Measurements from ENCODE around the gene PHYKPL. TPM values are rescaled to one million over a fixed set of nuclear protein-coding genes. Genes with fewer than 3 reads are reported as not detected.
A peak's percentile ranks its signal among the peaks of the same experiment; 100 is the strongest.

Gene PHYKPL
- total RNA-seq (2014; rRNA removed; shearing (Covaris generic)), result 12.3 and 14.1 TPM in 2 replicates

DNA sequence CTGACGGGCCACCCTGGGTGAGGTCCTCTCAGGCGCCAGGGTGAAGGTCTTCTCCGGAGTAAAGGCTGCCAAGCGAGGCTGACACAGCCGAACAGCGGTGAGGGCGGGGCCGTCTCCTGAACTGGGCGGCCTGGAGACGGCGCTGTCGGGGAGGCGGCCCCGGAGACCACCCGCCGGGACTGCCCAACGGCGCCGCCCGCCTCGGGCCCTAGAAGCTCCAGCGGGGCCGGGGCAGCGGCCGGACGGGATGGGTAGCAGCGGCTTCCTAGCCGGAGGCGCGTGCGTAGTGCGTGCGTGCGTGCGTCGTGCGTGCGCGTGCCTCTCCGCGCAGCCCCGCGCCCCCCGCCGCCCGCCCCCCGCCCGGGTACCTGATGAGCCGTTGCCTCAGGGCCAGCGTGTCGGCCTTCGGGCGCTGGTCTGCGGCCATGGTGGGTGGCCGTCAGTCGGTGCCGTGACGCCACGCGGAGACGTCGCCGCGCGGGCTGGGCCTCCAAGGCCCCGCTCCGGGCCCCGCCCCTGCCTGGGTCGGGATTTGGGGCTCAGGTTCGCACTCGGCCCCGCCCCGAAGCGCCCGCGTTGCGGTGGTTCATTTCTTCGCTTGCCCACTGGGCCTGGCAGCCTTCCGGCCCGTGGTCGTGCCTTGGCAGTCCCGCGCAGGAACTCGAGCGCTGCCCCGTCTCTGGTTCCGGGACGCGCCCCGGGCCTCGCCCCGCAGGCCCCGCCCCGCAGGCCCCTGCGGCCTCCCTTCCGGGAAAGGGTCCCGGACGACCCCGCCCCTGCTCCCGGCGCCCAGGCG lies at the start of gene PHYKPL:
Gene PHYKPL, minus strand, starts transcription at position 679 of the 796 bp plus-strand sequence. Its CDS starts 252 bp downstream, at position 427.
- DNase-seq (ENCODE audit: low read depth), result peak; percentile 82

DNA sequence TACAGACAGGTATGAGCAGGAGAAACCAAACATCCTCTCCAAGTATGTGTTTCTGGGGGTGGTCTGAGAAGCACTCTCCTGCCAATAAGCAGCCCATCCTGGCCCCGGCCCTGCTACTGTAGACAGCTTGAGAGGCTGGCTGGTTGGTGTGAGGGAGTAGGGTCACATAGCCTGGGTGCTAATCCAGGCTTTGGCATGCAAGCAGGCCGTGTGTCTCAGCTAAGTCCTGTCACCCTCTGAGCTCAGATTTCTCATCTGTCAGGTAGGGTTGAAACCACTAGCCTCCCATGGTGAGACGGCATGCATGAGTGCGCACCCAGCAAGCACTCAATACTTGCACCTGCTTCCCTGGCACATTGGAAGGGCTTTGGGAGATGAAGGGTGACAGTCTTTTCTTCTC lies 49.8 kb upstream of the PHYKPL start:
- no peak for DNase-seq (ENCODE audit: low read depth)

- peak; percentile 72 for DNase-seq (ENCODE audit: low read depth)
Observed at GRCh38 chr5:178281331-178281730, 48.7 kb upstream of the PHYKPL start.

- no peak for DNase-seq (ENCODE audit: low read depth)
Observed at GRCh38 chr5:178280631-178281030, 48.0 kb upstream of the PHYKPL start.

DNA sequence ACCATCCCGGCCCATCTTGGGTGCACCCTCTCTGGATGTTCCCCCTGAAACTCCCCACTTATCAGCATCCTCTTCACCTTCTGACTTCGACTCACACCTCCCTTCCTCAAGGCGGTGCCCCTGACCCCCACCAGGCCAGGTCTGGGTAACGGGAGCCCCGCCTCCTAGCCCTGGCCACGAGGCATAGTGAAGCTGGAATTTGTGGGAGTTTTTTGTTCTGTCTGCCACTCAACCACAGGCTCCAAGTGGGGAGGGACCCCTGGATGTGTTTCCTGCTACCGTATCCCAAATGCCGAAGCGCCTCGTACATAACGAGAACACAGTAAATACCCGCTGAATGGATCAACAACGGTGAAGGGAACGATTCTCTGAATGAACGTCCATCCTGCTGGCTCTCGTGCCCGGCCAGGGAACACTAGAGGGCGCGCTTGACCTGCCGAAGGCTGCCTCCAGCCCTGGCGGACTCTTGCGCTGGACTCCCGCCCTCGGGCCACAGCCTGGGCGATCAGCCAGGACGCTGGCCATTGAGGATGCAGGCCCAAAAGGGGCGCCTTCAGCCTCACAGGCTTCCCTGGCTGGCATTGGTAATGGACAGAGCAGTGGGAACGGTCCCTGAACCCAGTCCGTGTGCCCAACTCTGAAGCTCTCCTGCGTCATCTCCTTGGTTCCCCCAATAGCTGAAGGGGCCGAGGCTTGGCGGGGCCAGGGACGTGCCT lies 47.3 kb upstream of the PHYKPL start:
- peak; percentile 88 for DNase-seq (ENCODE audit: low read depth)

DNA sequence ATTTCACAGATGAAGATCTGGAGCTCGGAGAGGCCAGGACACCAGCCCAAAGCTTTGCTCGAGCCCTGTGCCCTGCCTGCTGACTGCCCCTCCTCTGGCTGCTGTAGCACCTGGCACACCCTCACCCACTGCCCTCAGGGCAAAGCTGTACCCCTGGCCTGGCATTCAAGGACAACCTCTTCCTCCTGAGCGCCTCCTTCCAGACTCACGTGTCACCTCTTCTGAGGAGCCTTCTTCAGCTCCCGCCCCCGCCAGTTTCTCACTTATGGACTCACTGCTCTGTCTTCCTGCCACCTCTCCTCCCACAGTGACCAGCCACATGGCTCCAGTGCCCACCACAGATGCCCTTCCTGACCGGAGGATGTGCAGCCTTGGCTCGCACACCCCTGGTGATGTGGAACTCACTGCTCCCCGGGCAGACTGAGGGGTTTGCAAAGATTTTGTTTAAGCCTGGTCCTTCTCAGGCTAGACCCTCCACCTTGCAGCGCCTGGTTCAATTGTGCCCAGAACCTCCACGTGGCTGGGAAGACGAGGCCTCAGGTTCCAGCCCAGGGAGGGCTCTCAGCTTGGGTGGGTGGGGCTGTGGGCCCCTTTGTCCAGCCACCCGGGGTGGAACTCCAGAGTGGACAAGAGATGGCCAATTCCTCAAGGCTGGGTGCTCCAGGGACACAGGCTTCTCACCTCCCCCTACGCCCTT lies 46.6 kb upstream of the PHYKPL start:
- DNase-seq (ENCODE audit: low read depth), result no peak

DNA sequence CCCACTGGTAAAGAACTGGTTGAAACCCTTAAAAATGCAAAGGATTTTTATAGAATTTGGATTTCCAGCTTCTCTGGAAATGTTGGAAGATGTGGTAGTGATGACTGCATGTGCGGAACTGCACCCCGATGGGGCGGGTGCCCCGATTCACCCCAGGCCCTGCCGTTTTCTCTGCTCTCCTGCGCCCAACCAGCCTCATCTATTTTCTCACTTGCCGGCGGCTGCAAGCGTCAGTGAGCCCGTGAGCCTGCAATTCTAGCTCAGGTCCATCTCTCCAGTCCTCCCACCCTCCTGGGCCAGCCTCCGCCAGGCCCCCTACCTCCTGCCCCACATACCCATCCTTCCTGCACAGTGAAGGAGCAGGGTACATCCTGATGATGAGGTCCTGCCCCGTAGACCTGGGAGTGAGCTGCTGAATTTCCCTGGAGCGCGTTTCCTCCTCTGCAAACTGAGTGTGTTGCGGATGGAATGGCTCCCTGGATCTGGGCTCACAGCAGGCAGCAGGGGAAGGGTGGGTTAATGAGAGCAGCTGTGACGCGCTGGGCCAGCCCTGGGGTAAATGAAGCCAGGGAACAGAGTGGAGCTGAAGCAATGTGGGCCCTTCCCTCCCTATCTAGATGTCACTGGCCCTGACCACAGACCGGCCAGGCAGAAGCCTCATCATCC lies 45.9 kb upstream of the PHYKPL start:
- DNase-seq (ENCODE audit: low read depth), result no peak

DNA sequence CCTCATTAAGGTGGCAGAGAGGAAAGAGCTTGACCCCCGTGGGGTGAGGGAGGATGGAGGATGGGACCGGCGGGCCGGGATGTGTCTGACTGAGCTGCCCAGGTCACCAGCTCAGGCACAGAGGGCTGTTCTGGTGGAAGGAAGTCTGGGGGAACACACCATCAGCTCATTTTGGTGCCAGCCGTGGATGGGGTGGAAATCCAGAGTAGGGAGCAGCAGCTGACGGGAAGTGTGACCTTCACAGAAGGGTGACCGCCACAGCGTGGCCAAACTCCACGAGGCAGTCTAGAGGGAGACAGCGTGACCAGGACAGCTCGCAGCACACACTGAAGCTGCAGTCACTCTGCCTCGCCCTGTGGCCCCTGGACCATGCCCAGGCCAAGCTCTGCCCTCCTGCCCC lies 45.3 kb upstream of the PHYKPL start:
- DNase-seq (ENCODE audit: low read depth), result no peak

DNA sequence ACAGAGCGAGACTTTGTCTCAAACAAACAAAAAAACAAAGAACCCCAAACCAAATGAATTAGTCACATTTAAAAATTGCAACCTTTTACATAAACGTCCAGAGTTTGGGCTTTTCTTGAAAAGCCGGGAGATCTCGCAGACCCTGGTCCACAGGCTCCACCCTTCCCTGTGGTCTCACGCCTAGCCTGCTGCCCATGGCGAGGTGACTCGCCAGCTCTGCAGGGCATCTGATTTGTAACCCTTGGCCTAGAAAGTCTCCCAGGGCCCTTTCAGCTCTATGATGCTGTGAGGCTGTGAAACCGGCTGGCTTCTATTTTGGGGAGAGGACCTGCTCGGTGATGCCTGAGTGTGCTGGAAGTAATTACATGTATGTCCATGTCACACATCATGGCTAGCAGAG lies 44.7 kb upstream of the PHYKPL start:
- DNase-seq (ENCODE audit: low read depth), result peak; percentile 37

DNA sequence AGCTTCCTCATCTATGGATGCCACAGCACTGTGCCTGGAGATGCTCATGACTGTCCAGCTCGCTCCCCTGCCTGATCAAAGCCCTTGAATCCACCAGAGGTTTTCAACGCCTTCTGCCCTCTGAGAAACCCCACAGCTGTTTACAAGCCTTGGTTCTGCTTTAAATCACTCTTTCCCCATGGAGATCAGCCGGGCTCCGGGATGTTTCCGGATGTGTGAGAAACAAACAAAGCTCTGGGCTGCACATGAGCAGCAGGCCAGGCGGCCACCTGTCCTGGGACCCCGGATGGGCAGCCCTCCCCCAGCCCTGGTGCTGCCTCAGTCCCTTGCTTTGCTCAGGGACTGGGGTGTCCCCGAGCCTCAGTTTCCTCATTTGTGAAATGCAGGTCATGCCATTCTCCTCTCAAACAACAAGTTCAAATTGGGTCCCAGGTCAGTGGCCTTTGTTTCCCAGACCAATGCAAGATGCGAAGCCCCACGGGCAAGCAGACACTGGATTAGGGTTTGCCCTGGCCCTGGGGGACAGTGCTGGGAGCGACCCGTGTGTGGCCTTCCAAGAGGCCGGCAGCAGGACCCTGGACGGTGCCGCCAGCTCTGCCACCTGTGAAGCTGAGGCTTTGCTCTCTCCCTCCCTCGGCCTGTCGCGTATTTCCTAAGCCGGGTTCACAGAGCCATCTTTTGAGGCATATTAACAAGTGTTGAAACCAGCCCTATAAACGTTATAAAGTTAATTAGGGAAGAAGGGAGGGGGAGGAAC lies 42.4 kb upstream of the PHYKPL start:
- DNase-seq (ENCODE audit: low read depth), result no peak

- no peak for DNase-seq (ENCODE audit: low read depth)
Observed at GRCh38 chr5:178273665-178274541, 41.3 kb upstream of the PHYKPL start.

DNA sequence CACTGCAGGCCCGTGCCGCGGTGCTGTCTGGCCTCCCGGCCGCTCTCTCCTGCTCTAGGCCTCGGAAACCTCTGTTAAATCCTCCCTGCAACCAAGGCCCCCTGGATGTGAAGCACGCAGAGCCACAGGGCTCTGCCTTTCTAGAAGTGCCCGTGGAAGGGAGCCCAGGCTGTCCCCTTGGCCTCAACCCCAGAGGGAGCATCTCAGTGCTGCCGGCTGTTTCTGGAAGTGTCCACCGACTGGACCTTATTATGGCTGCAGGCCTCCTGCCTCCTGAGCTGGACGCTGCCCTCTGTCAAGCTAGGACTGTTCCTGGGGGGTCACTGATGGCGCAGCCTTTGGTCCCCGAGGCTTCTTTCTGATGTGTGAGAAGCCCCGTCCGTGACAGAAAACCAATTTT lies 40.4 kb upstream of the PHYKPL start:
- no peak for DNase-seq (ENCODE audit: low read depth)

DNA sequence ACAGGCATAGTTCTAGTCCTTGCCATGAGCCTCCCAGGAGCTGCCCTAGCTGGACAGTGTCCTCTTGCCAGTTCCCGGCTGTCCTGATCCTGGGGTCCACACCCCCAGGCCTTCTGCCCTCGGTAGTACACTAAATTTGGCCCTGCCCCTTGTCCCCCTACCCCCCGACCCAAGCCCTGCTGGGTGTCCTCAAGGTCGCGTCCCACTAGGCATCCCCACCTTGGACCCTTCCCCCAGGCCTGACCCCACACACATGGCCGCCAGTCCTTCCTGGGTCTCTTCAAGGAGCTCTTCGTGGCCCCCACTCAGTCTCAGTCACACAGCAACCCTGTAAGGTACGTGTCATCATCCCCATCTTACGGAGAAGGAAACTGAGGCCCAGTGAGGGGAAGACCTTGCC lies 40.0 kb upstream of the PHYKPL start:
- no peak for DNase-seq (ENCODE audit: low read depth)

GRCh38 chr5:178271726-178272479 lies 39.3 kb upstream of the PHYKPL start:
- no peak for DNase-seq (ENCODE audit: low read depth)

DNA sequence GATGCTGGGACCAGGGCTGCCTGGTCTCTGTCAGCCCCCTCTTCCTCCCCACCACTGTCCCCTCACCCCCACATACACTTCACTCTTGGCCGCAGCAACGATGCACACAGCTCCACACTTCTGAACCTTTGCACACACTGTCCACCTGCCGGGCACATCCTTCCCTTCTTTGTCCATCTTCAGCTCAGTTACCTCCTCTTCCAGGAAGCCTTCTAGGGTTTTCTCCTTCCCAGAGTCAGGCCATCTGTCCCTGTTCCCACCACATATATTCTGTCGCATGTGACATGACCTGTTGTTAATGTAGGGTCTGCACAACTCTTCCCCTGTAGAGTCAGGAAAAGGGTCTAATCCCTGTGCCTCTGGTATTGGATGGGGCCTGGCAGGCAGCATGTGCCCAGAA lies 38.6 kb upstream of the PHYKPL start:
- DNase-seq (ENCODE audit: low read depth), result no peak

DNA sequence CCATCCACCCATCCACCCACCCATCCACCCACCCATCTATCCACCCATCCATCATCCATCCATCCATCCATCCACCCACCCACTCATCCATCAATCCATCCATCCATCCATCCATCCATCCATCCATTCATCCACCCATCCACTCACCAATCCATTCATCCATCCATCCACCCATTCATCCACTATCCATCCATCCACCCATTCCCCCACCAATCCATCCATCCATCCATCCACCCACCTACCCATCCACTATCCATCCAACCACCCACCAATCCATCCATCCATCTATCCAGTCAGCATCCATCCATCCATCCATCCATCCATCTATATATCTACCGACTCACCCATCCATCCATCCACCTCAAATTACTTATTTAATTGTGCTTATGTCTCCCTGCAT lies 36.9 kb upstream of the PHYKPL start:
- no peak for DNase-seq (ENCODE audit: low read depth)

GRCh38 chr5:178267876-178268275 lies 35.3 kb upstream of the PHYKPL start:
- DNase-seq (ENCODE audit: low read depth), result no peak

- no peak for DNase-seq (ENCODE audit: low read depth)
Observed at GRCh38 chr5:178267245-178267644, 34.6 kb upstream of the PHYKPL start.

GRCh38 chr5:178266581-178266980 lies 34.0 kb upstream of the PHYKPL start:
- no peak for DNase-seq (ENCODE audit: low read depth)

GRCh38 chr5:178265746-178266145 lies 33.1 kb upstream of the PHYKPL start:
- no peak for DNase-seq (ENCODE audit: low read depth)
